HG02588 (cell line): ENCODE measurements around the gene PRKCH.
"Not testable (repeated sequence)": the region's sequence is repeated elsewhere in the genome, so short reads cannot be mapped to it uniquely, and the experiment has no call there.

Experiments
- ATAC-seq: cut with Tn5 transposase; IDR thresholded peaks from one replicate; pipeline ENCODE4 v1.9.1; 2021; ENCODE audit warnings: mild to moderate bottlenecking, moderate library complexity; ENCODE audit not compliant: unreplicated experiment

Gene PRKCH

GRCh38 chr14:61524936-61525292, 203.5 kb downstream of the PRKCH start:
- no peak for ATAC-seq

- ATAC-seq: peak; percentile 78
Observed at GRCh38 chr14:61525293-61526011, 204.1 kb downstream of the PRKCH start.

- no peak for ATAC-seq
Observed at GRCh38 chr14:61526405-61527312, 205.3 kb downstream of the PRKCH start.

DNA sequence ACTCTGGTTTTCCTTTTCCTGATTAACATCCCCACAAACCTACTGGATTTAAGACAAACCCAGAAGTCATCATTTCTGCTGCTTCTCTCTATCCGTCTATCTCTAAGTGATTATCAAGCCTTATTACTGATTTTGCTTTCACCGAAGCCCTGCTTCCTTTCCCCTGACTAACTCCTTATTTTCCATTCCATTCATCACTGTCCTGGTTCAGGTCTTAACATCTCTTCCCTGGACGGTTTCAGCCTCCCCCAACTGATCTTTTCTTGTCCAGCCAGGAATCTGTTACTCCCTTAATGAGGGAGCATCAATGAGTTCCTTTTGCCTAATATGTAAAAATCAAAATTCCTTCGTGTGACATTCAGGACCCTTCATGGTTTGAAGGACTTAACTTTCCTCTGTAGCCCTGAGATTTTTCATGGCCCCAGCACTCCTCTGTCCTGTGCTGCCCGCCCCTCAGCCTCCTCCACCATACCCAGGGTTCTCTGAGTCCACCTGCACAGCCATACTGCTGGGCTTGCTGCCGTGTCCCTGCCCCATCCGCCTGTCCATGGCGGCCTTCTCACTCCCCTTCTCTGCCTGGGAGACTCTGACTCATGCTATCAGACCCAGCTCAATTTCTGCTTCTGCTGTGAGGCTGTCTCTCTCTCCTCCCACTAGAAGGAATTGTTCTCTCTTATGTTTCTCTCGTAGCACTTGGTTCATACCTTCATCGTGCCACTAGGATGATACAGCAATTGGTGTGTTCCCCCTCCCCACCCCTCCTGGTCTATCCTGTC, 206.1 kb downstream of the PRKCH start:
- ATAC-seq: no peak

DNA sequence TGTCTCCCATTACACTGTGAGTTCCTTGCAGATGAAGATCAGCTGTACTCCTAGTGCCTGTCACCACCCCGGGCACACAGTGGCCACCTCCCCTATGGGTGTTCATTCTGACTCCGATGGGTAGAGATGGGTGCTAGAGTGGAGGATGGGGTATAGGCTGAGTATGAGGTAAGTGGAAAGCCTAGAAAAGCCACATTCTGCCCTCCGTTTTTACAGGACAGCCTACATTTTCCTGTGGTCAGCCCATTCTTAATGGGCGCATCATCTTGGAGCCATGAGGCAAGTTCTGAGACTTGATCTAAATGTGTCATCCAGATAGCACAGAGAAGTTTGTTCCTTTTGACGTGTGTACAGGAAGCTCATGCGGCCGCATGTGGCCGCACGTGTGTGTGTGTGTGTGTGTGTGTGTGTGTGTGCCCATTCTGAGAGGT, 207.2 kb downstream of the PRKCH start:
- no peak for ATAC-seq

DNA sequence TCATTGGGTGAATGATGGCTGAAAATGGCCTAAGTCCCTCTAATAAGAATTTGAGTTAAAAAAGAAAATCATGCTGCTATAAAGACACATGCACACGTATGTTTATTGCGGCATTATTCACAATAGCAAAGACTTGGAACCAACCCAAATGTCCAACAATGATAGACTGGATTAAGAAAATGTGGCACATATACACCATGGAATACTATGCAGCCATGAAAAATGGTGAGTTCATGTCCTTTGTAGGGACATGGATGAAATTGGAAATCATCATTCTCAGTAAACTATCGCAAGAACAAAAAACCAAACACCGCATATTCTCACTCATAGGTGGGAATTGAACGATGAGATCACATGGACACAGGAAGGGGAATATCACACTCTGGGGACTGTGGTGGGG, 208.0 kb downstream of the PRKCH start:
- not testable (repeated sequence) for ATAC-seq

DNA sequence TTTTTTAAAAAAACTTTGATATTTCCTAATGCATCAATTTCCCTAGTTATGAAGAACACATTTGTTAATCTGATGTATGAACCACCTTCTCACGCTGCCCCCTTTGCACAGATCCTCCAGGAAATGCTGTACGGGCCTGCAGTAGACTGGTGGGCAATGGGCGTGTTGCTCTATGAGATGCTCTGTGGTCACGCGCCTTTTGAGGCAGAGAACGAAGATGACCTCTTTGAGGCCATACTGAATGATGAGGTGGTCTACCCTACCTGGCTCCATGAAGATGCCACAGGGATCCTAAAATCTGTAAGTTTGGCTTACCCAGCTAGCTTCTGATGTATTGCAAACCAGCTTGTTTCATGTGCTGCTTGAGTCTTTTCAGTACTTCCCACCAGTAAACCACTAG, 208.9 kb downstream of the PRKCH start:
- no peak for ATAC-seq

DNA sequence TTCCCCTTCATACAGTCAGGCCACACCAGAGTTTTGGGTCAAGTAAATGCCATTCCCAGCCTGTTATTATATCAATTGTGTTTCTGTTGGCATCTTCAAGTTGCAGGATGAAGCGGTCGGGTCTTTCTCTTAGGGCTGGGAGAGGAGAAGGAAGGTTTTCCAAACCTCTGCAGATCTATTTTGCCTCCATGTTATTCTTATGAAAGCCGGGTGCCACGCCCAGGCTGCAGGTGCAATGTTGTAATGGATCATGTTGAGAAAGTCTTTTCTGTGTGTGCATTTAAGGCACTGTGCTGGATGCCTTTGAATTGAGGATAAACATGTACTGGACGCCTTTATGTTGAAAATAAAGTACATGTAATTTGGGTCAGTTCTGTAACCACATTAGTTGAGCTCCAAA, 209.5 kb downstream of the PRKCH start:
- no peak for ATAC-seq

- ATAC-seq: no peak
Observed at GRCh38 chr14:61531465-61532122, 210.2 kb downstream of the PRKCH start.

DNA sequence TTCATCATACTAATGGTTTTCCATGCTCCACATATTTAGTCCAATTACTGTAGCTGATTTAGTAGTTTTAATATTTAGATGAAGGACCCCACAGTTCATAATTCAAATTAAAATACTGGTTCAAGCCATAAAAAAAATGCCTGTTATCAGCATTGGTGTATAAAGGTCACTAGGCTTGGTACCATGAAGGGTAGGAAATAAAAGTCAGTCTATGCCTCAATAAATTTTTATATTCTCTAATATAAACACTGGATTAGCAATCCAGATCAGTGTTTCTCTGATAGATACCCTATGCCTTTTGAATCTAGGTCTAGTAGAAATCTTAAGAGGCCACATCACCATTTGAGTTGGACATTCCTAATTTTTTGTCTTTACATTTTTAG, 210.7 kb downstream of the PRKCH start:
- ATAC-seq: no peak

DNA sequence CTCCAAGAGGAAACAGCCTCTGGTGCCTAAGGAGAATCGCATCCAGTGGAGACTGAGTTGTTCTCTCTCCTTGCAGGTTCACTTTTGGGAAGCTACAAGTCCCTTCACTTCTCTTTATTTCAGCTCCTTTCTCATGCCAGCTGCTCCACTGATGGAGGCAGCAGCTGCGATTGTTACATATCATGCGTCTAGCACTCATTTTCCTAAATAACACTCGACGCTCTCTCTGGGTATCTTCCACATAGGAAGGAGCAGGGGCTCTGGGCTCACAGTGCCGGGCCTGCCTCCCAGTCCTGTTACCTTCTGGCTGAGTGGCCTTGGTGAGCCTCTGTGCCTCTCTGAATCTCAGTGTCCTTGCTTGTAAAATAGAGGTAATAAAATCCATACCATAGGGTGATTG, 211.4 kb downstream of the PRKCH start:
- no peak for ATAC-seq

GRCh38 chr14:61533513-61534255, 212.3 kb downstream of the PRKCH start:
- ATAC-seq: no peak

- ATAC-seq: no peak
Observed at GRCh38 chr14:61535032-61535431, 213.7 kb downstream of the PRKCH start.

GRCh38 chr14:61535458-61535857, 214.1 kb downstream of the PRKCH start:
- no peak for ATAC-seq

DNA sequence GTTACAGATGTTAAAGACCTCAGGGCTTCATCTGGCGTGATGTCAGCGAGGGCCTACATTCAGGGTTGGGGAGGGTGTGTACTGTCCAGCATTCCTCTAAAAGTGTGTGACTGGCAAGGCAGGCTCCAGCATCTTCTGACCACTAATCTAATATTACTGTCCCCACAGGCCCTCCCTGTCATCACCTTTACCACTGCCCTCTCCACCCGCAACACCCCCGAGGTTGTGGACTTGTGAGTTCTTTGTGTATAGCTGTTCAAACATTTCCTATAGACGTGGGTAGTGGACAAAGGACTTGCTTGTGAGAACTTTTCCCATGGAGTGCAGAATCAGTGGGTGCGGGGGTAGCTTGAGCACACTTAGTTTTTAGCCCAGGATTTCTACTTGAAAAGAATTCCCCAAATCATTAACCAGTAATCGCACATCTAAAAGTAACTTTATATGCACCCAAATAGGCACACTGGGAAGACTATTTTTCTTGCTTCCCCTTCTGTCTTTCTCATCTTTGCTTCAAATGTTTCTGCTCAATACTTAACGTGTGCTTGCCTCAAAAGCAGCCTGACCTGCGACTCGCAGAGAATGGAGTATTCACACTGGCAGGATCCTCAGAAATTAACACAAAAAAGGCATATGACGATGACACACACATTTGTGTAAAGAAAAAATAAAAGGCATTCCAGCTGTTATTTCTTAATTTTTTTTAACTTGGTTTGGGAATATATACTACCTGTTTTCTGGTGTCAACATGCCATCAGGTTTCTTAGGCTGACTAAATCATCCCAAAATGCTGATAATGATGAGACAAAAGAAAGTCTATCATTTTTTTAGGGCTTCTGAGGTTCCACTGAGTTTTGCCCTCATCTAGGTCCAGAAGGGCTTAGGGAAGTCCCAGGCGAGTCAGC, 215.5 kb downstream of the PRKCH start:
- ATAC-seq: no peak

GRCh38 chr14:61537563-61538463, 216.4 kb downstream of the PRKCH start:
- ATAC-seq: no peak

GRCh38 chr14:61538464-61539022, 217.2 kb downstream of the PRKCH start:
- no peak for ATAC-seq

DNA sequence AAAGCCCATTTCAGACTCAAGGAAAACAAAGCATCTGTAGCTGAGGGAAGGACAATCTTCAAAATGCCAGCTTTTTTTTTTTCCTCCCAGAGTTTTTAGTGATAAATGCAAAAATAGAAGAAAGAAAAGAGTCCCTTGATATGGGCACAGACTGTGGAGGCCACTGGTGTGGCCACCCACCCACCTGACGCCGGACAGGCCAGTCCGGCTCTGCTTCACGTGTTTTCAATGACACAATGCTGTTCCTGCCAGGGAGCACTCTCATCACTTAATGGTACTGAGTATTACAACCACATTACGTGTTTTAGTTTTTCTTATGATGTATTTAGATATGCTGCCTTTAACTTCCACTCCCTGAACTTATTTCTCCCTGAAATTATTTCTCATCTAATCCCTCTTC, 218.3 kb downstream of the PRKCH start:
- ATAC-seq: no peak
